Activated T-cell treated with anti-CD3 and anti-CD28 coated beads for 4 hours (primary cell): Measurements from ENCODE around the gene DOHH.
"Not testable (repeated sequence)": the region's sequence is repeated elsewhere in the genome, so short reads cannot be mapped to it uniquely, and the experiment has no call there.

Source experiments
- DNase-seq: peaks from one replicate; pipeline ENCODE4 v3.0.0-alpha.2; 2020

The DOHH gene

GRCh38 chr19:3518659-3519058 lies 18.2 kb upstream of the DOHH start:
- DNase-seq: no peak

GRCh38 chr19:3518255-3518654 lies 17.8 kb upstream of the DOHH start:
- DNase-seq: no peak

- DNase-seq: no peak
Observed at GRCh38 chr19:3517638-3518037, 17.2 kb upstream of the DOHH start.

GRCh38 chr19:3516675-3517207 lies 16.3 kb upstream of the DOHH start:
- no peak for DNase-seq

GRCh38 chr19:3515891-3516422 lies 15.5 kb upstream of the DOHH start:
- DNase-seq: no peak

GRCh38 chr19:3514930-3515329 lies 14.5 kb upstream of the DOHH start:
- DNase-seq: no peak

GRCh38 chr19:3513229-3514140 lies 13.0 kb upstream of the DOHH start:
- no peak for DNase-seq

- no peak for DNase-seq
Observed at GRCh38 chr19:3512562-3513228, 12.2 kb upstream of the DOHH start.

GRCh38 chr19:3511506-3512251 lies 11.2 kb upstream of the DOHH start:
- DNase-seq: no peak

GRCh38 chr19:3510727-3511126 lies 10.3 kb upstream of the DOHH start:
- no peak for DNase-seq

- DNase-seq: no peak
Observed at GRCh38 chr19:3509566-3509989, 9.1 kb upstream of the DOHH start.

GRCh38 chr19:3508771-3509535 lies 8.5 kb upstream of the DOHH start:
- DNase-seq: no peak

GRCh38 chr19:3508121-3508661 lies 7.7 kb upstream of the DOHH start:
- DNase-seq: not testable (repeated sequence)

- no peak for DNase-seq
Observed at GRCh38 chr19:3507371-3508120, 7.1 kb upstream of the DOHH start.

GRCh38 chr19:3506384-3507340 lies 6.2 kb upstream of the DOHH start:
- DNase-seq: no peak

GRCh38 chr19:3505598-3506383 lies 5.3 kb upstream of the DOHH start, which contains the start of gene FZR1:
FZR1 (plus strand) TSS chr19:3506311; CDS start chr19:3522990, 16,679 bp downstream.
- peak; percentile 99 for DNase-seq

- no peak for DNase-seq
Observed at GRCh38 chr19:3504735-3505134, 4.3 kb upstream of the DOHH start.

- DNase-seq: no peak
Observed at GRCh38 chr19:3503036-3503572, 2.6 kb upstream of the DOHH start.

GRCh38 chr19:3501780-3502179 lies 1.3 kb upstream of the DOHH start:
- no peak for DNase-seq
